ENCODE measurements around the gene BLOC1S1.
"Not testable (repeated sequence)": the region's sequence is repeated elsewhere in the genome, so short reads cannot be mapped to it uniquely, and the experiment has no call there.

The BLOC1S1 gene

GRCh38 chr12:55745361-55746173 lies 29.7 kb downstream of the BLOC1S1 start:
- DNase-seq (ENCODE audit: low spot score) = peak; percentile 56

DNA sequence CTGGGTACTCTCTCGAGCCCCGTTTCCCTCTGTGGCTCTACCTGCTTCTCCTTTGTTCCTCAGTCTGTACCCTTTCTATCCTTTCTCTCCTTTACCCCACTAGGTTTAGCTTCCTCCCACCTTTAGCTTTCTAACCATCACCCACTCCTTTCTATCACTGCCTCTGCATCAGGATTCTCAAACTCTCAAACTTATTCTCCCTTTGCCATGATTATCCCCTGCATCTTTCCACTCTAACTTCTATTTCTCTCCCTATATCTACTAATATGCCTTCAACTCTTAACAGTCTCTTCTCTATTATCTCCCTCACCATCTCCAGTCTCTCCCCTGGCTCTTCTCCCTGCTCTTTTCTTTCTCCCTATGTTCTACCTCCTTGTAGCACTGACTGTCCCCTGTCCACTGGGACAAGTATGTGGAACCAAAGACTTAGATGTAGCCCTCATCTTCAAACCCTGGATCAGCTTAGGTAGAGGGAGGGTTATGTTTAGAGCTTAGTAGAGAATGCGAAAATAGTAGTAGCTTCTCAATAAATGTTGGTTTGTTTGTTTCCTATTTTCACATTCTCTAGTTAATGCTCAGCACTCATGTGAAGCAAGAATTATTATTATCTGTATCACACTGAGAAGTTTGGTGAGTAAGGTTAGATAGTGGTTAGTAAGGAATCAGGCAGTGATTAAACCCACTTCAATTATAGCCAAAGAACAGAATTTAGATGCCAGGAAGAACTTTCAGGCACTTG lies 30.5 kb downstream of the BLOC1S1 start:
- no peak for DNase-seq (ENCODE audit: low spot score)

DNA sequence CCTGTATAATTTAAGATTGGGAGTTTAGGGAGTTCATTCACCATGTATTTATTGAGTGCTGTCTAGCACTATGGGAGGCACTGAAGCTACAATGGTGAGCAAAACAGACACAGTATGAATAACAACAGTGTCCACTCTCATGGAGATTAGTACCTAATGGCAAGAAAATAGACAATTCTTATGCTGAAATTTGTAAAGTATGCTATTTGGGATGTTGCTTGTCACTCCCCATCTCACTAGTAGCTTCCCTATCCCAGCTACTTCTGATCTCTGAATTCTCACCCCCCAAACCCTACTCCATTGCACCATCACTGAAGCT lies 31.0 kb downstream of the BLOC1S1 start:
- no peak for DNase-seq (ENCODE audit: low spot score)

DNA sequence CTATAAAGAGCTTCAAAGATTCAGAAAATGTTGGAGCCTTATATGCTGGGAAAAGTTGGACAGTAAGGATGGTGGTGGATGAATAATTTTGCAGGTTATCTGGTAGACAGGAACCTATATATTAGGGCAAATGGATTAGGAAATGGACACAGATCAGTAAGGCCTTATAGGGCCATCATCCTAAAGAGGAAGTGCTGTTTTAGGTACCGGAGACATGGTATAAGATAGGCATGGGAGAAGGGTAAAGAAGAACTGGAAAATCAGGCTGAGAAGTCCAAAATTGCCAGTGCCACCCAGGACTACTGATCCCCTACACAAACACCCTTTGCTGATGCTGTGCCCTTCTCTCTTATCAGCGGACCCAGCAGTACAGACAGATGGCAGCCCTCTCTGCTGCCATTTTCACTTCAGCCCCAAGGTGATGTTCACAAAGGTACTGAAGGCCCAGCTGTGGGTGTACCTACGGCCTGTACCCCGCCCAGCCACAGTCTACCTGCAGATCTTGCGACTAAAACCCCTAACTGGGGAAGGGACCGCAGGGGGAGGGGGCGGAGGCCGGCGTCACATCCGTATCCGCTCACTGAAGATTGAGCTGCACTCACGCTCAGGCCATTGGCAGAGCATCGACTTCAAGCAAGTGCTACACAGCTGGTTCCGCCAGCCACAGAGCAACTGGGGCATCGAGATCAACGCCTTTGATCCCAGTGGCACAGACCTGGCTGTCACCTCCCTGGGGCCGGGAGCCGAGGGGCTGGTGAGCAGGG lies 32.6 kb downstream of the BLOC1S1 start:
- DNase-seq (ENCODE audit: low spot score) = no peak

DNA sequence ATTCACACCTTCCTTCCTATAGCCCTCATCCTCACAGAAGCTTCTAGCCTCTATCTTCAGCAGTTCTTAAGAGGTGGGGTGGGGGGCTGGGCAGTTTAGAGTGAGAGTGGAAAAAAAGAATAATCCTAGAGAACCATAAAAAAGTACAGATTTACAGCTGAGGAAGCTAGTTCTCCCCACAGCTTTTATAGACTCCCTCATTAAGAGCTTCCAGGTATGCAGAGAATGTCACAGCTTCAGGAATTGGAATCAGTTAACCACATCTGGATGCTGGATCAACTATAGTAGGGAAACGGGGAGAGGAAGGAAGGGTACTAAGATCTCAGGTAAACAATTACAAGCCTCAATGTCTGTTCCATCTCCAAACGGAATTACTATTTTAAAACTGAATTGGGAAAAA lies 39.4 kb downstream of the BLOC1S1 start:
- DNase-seq (ENCODE audit: low spot score) = no peak

GRCh38 chr12:55757701-55758100 lies 41.9 kb downstream of the BLOC1S1 start:
- no peak for DNase-seq (ENCODE audit: low spot score)

GRCh38 chr12:55758575-55758974 lies 42.7 kb downstream of the BLOC1S1 start:
- not testable (repeated sequence) for DNase-seq (ENCODE audit: low spot score)

DNA sequence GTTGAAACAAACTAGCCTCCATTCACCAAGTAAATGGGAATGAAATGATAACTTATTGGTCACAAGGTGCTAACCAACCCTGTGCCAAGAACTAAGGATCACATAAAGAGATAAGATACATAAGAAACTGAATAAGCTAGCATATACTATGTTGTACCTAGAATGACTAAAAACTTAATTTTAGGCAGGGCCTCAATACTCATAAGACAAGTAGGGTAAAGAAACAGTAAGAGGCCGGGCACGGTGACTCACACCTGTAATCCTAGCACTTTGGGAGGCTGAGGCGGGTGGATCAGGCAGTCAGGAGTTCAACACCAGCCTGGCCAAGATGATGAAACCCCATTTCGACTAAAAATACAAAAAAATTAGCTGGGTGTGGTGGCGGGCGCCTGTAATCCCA lies 44.8 kb downstream of the BLOC1S1 start:
- no peak for DNase-seq (ENCODE audit: low spot score)

DNA sequence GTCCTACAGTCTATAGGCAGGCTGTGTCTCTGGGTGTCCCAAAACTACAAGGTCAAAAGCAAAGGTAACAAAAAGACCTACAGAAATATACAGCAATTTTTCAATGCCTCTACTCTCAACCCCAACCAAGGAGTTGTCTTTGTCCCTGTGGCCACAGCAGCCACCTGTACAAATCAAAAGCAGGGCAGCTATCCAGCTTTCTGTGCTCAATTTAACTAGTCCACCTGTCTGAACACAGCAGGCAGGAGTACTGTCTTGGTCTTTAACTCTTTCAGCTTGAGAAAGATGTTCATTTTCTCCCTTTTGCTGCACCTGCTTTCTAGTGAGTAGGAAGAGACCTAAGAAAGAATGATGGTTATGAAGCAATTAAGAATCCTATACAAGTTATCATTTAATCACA lies 46.8 kb downstream of the BLOC1S1 start:
- no peak for DNase-seq (ENCODE audit: low spot score)

GRCh38 chr12:55765736-55766290 lies 50.0 kb downstream of the BLOC1S1 start:
- DNase-seq (ENCODE audit: low spot score) = no peak

- DNase-seq (ENCODE audit: low spot score) = no peak
These were observed 51.3 kb downstream of the BLOC1S1 start for GRCh38 chr12:55767156-55767555.

Data from HuH-7 (cell line).